Liver (tissue), 3 donors: ENCODE measurements around the gene SCAND1.

Experiments
- EGR1 ChIP-seq, 2 donors: IDR thresholded peaks; 2 replicates each; pipeline ENCODE4 v1.6.1; 2016 to 2018; ENCODE audit warnings: antibody characterized with exemption in 2 of 2, low read depth in 2 of 2
- FOXA1 ChIP-seq: IDR thresholded peaks from 2 replicates; pipeline ENCODE4 v1.6.1; 2016; ENCODE audit warnings: antibody characterized with exemption
- GABPA ChIP-seq, 2 donors: IDR thresholded peaks in 1 of 2; conservative IDR thresholded peaks in 1 of 2; 2 replicates each; pipeline ENCODE4 v1.6.1; 2016; ENCODE audit warnings: antibody characterized with exemption in 2 of 2, mild to moderate bottlenecking in 1 of 2, moderate library complexity in 1 of 2
- JUND ChIP-seq, 2 donors: IDR thresholded peaks; 2 replicates each; pipeline ENCODE4 v1.6.1; 2016; ENCODE audit warnings: antibody characterized with exemption in 2 of 2
- NR2F2 ChIP-seq: IDR thresholded peaks from 2 replicates; pipeline ENCODE4 v1.6.1; 2016; ENCODE audit warnings: antibody characterized with exemption
- RAD21 ChIP-seq, 2 donors: IDR thresholded peaks; 2 replicates each; pipeline ENCODE4 v1.6.1; 2016; ENCODE audit warnings: antibody characterized with exemption in 2 of 2, mild to moderate bottlenecking in 2 of 2
- REST ChIP-seq: IDR thresholded peaks from 2 replicates; pipeline ENCODE4 v1.6.1; 2016; ENCODE audit warnings: antibody characterized with exemption, mild to moderate bottlenecking
- SP1 ChIP-seq: IDR thresholded peaks from 2 replicates; pipeline ENCODE4 v1.6.1; 2018; ENCODE audit warnings: antibody characterized with exemption, mild to moderate bottlenecking
- YY1 ChIP-seq: IDR thresholded peaks from 2 replicates; pipeline ENCODE4 v1.6.1; 2016; ENCODE audit warnings: antibody characterized with exemption, mild to moderate bottlenecking
- TF ChIP-seq, protein P1 (sequence below): fragments of 150-350 bp; IDR thresholded peaks from 2 replicates; pipeline ENCODE4 v1.5.1; 2017; ENCODE audit warnings: improper control_type of control experiment, low read depth, low read length; ENCODE audit not compliant: missing input control
- TF ChIP-seq, protein P2 (sequence below): IDR thresholded peaks from 2 replicates; pipeline ENCODE4 v1.6.1; 2016; ENCODE audit warnings: antibody characterized with exemption
- donor health status: healthy.
- donor health status: healthy.

GRCh38 chr20:35912881-35913280 is 41.4 kb downstream of the SCAND1 start:
- TF ChIP-seq, protein P1, sequence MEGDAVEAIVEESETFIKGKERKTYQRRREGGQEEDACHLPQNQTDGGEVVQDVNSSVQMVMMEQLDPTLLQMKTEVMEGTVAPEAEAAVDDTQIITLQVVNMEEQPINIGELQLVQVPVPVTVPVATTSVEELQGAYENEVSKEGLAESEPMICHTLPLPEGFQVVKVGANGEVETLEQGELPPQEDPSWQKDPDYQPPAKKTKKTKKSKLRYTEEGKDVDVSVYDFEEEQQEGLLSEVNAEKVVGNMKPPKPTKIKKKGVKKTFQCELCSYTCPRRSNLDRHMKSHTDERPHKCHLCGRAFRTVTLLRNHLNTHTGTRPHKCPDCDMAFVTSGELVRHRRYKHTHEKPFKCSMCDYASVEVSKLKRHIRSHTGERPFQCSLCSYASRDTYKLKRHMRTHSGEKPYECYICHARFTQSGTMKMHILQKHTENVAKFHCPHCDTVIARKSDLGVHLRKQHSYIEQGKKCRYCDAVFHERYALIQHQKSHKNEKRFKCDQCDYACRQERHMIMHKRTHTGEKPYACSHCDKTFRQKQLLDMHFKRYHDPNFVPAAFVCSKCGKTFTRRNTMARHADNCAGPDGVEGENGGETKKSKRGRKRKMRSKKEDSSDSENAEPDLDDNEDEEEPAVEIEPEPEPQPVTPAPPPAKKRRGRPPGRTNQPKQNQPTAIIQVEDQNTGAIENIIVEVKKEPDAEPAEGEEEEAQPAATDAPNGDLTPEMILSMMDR: no peak
- TF ChIP-seq, protein P2, sequence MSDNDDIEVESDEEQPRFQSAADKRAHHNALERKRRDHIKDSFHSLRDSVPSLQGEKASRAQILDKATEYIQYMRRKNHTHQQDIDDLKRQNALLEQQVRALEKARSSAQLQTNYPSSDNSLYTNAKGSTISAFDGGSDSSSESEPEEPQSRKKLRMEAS: no peak
- TF ChIP-seq NR2F2 (no peak), YY1 (no peak), FOXA1 (no peak), GABPA (IDR thresholded peaks at IDR 0.05 in 1 of 2, conservative IDR thresholded peaks at IDR 0.05 in 1 of 2) (no peak), RAD21 (IDR thresholded peaks at IDR 0.05) (no peak), JUND (IDR thresholded peaks at IDR 0.05) (no peak), EGR1 (IDR thresholded peaks at IDR 0.05; ENCODE audit: low read depth in 2 of 2) (no peak), REST (no peak), SP1 (no peak)
